ENCODE measurements around the gene MFAP3L.

The MFAP3L gene

DNA sequence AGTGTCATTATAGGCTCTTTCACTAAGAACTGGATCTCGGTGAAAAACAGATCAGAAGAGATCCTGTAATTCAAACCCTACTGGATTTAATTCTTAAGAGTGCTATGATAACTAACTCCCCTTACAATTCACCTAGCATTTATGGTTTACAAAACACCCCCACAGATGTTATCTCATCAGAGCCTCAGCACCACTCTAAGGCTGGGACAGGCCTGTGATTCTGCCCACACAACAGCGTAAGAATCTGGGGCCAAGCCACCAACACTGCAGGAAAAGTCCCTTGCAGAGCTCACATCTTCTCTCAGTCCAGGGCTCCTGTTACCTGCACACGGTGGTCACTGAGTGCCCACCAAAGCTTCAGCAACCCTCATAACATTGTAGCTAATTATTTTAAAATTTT is 8.9 kb downstream of the MFAP3L start:
- no peak for DNase-seq

GRCh38 chr4:170015285-170015684 is 10.9 kb downstream of the MFAP3L start:
- no peak for DNase-seq

GRCh38 chr4:170014359-170015011 is 11.7 kb downstream of the MFAP3L start:
- no peak for DNase-seq

DNA sequence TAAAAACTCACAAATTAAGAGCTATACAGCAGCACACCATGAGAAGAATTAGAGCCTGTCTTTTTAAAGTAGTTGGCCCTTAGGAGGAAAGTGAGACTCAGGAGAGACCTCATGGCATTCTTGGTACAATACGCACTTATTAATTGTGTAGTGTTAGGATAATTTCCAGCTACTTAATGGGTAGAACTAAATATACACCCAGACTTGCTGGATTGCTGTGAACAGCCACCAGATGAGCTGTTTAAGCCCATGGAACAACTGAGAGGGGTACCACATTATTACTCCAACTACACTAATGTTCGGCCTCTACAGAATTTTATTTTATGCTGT is 13.6 kb downstream of the MFAP3L start:
- no peak for DNase-seq

GRCh38 chr4:170011921-170012628 is 14.1 kb downstream of the MFAP3L start:
- DNase-seq = no peak

DNA sequence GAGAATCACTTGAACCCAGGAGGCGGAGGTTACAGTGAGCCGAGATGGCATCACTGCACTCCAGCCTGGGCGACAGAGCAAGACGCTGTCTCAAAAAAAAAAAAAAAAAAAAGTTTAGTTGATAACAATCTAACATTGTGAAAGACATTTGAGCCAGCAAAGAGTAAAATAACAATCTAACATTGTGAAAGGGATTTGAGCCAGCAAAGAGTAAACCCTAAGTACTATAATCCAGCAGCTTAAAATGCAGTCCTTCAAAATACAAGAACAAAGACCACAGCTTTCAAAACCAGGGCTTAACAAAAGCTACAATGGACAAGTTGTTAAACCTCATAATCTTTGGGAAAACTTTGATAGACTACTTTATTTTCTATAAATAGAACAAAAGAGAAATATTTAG is 16.9 kb downstream of the MFAP3L start:
- no peak for DNase-seq

- DNase-seq = no peak
Observed at GRCh38 chr4:170008801-170009200, 17.4 kb downstream of the MFAP3L start.

- no peak for DNase-seq
Observed at GRCh38 chr4:170008371-170008770, 17.8 kb downstream of the MFAP3L start.

DNA sequence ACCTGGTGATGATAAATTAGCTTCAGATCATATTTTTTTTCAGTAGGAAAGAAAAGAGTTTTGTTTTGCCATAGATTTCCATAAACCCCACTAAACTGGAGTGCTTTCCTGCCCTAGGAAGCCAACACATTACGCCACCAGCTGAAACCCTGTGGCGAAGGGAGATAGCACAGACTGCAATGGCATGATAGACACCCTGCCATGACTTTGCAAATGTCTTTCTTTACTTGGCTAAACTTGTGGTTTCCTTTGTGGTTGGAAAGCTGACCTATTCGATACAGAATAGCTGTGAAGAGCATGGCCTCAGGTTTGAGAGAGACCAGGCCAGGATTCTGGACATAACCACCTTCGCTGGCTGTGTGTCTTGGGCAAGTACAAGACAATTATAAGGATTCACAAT is 19.1 kb downstream of the MFAP3L start:
- DNase-seq = no peak

DNA sequence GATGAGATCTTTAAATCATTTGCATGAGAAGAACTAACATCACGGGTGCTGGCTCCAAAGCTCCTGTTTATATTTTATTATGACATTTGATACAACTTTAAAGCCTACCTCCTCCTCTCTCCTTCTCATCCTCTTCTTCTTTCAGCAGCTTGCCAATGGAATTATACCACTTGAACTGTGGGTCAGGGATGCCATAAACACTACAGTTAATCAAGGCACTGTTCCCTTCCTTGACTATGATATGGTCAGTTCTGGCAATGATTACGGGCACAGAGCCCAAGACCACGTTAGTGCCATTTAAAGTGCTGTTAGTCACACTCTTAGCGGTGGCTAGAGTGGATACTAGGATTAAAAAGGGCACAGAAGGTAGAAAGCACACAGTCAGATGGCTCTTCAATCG is 20.7 kb downstream of the MFAP3L start:
- no peak for DNase-seq

- DNase-seq = no peak
Observed at GRCh38 chr4:170004651-170005295, 21.4 kb downstream of the MFAP3L start.

DNA sequence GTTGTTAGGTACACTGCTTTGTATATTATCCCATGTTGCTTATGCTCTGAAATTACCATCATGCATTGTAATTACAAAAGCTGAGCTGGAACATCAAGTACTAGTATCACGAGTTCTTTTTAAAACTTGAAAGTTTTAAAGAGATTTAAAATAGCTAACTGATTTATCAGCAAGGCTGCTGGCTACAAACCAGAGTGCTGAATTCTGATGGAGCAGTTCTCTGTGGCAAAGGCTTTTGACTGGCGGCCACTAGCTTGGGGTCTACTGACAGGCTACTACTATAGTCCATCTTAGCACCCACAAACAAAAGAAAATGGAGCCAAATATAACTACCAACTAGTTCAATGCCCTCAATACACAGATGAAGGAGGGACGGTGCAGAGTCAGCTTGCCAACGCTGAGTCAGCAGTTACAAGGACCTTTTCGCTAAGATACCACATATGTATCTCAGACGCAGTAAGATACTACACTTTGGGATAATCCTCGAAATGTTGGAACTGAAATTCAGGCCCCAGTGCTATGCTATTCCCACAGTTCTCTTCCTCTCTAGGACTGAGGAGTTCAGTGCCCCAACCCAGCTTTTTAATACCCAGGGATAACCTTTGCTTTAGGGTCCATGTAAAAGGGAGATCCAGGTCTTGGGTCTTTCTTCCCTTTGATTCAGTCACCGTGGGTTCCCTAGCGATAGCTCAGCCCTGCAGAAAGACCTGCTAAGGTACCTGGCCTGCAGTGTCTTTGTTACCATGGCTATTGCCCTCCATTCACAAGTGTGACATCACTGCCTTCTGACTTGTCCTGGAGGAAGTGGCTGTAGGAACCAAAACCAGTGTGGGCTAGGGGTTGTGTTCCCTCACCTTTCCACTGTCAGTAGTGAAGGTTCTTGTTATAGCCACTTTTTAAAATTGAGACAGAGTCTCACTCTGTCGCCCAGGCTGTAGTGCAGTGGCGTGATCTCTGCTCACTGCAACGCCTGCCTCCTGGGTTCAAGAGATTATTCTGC is 22.8 kb downstream of the MFAP3L start:
- DNase-seq = no peak

- DNase-seq = no peak
Observed at GRCh38 chr4:170001745-170002267, 24.4 kb downstream of the MFAP3L start.

GRCh38 chr4:170001011-170001744 is 25.0 kb downstream of the MFAP3L start:
- no peak for DNase-seq

- no peak for DNase-seq
Observed at GRCh38 chr4:169999923-170000322, 26.3 kb downstream of the MFAP3L start.

DNA sequence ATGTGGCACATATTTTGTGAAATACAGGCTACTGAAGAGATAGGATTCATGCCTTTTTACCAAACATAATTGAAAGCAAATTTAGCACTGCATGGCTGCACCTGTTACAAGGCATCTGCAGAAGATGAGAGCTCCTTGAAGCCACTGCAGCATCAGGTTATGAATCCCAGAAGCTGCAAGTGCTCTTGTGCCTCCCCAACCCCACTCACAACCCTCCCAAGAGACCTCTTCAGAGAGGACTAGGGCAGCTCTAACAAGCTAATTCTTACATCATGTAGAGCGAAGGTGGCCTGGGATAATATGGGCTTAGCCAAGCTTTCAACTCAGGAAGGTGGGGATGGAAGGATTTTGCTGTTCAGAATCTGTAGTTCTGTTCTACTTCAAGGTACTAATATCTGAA is 27.2 kb downstream of the MFAP3L start:
- no peak for DNase-seq

DNA sequence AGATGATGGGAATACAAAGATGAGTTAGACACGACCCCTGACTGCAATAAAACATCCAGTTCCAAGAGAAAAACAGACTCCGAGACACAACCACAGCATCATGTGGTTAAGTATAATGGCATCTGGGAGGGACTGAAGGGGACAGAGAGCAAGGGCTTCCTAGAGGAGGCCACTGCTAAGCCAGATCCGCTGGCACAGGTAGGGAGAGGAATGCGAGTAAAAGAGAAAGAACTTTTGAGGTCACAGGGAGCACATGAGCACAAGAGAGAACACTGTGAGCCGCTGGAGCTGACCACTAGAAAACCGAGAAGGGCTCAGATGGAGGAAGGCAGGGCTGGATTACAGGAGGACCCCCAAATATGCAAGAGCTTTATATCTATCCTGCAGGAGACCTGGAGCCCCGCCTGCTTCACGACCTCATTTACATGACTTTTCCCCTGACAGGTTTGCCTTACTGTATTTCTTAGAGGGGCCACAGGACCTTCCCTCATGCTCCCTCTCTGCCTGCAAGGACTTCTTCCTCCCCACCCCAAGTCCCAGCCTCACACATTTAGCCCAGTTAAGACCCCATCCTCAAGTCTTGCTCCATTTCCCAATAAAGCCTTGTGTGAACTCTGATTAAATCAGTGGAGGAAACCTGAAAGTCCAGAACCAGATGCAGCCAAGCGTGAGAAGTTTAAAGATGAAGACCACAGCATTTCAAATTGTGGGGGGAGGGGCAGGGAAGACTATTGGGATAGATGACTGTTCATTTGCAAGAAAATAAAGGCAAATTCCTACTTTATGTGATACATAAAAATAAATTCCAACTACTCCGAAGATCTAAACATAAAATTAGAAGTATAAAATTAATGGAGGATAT is 29.6 kb downstream of the MFAP3L start:
- no peak for DNase-seq

- no peak for DNase-seq
Observed at GRCh38 chr4:169993531-169993930, 32.7 kb downstream of the MFAP3L start.

DNA sequence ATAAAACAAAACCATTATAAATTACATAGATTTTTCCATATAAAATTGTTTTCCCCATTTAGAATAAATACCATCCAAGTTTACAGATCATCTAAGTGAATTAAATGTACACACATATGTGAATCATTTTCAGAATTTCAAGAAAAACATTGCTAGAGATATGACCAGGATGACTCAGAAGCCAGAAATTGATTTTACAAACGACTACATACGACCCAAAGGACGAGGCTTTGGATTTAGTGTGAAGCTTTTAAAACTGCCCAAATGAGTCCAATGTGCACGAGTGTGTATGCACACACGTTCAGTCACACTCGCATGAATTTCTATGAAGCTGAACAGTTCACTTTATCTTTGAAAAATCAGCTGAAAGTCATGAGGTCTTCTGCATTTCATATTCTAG is 37.9 kb downstream of the MFAP3L start:
- DNase-seq = no peak

DNA sequence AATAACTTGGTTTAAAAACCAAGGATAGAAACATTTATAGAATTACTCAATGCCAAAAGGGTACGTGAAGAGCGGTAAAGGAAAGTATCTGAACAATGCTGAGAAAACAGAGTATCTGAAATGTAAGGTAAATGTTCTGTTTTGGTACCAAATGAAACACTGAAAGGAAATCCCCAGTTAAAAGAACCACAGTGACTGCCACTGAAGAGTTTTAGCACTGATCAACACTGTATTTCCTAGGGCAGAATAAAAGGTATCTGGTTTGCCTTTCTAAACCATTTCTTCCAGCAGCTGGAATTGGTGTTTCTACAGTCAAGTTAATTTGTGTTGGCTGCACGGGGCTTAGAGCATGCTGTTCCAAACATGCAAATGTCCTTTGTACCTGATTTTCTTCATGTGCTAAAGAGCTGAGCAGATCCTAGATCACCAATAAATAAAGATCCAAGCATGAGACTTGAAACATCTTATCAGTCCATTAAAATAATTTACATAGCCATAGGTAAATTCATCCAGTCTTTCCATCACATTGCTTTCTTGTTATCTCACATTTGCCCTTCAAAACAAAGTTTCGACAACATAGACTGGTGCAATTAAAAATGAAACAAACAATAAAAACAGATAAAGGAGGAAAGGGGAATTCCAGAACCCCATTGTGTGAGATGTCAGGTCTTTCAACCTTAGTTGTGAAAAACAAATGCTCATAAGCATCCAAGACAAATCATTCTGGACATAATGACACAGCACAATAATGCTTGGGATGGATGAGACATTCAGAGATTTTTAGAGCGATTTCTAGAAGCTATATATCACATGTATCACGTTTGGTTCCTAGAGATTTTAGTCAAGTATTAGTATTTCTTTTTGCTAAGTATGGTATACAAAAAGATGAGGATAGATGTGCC is 38.6 kb downstream of the MFAP3L start:
- no peak for DNase-seq

Data from inflammatory macrophage treated with lipopolysaccharide for 1 hour (primary cell).